ENCODE measurements around the gene MEGF11.

MEGF11 gene

DNA sequence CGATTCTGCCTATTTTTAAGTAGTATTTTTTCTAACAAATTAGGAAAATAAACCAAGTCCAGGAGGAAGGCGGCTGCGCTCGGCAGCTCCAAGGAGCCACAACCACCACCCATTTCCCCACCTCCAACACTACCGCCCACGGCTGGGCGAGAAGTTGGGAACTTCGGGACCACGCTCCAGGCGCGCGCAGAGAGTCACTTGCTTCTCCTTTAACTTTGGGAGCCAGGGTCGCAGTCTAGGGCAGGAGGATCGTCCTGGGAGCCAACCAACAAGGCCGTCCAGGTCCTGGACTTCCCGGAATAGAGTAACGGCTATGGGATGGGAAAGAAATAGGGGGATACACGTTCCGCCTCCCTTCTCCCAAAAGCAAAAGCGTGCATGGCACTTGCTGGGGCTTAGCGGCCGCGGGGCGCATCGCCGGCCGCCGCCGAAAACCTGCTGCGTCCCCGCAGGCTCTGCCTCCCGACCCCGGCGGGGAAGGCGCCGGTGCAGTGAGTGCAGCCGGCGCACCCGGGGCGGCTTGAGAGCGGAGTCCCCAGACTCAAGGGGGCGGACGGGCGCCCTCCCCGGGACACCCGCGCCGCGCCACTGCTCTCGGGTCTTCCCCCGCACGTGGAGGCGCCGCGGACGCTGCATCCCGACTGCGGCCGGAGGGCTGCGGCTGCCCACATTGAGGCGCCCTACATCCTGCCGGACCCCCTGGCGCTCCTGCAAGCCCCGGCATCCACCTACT lies 699 bp downstream of the MEGF11 start (continued):
- TF ChIP-seq, protein P1, sequence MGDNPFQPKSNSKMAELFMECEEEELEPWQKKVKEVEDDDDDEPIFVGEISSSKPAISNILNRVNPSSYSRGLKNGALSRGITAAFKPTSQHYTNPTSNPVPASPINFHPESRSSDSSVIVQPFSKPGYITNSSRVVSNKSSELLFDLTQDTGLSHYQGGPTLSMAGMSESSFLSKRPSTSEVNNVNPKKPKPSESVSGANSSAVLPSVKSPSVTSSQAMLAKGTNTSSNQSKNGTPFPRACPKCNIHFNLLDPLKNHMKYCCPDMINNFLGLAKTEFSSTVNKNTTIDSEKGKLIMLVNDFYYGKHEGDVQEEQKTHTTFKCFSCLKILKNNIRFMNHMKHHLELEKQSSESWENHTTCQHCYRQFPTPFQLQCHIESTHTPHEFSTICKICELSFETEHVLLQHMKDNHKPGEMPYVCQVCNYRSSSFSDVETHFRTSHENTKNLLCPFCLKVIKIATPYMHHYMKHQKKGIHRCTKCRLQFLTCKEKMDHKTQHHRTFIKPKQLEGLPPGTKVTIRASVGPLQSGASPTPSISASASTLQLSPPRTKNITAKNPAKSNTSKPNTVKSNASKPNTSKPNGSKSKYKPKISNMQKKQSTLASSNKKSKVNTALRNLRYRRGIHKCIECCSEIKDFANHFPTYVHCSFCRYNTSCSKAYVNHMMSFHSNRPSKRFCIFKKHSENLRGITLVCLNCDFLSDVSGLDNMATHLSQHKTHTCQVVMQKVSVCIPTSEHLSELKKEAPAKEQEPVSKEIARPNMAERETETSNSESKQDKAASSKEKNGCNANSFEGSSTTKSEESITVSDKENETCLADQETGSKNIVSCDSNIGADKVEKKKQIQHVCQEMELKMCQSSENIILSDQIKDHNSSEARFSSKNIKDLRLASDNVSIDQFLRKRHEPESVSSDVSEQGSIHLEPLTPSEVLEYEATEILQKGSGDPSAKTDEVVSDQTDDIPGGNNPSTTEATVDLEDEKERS (tag by site-specific recombination; IDR thresholded peaks at IDR 0.05), result no peak
- no peak for TF ChIP-seq ZNF549 (tag by site-specific recombination; IDR thresholded peaks at IDR 0.05)
- TF ChIP-seq ZNF174 (tag by site-specific recombination; IDR thresholded peaks at IDR 0.05), result no peak
- TF ChIP-seq, protein P2, sequence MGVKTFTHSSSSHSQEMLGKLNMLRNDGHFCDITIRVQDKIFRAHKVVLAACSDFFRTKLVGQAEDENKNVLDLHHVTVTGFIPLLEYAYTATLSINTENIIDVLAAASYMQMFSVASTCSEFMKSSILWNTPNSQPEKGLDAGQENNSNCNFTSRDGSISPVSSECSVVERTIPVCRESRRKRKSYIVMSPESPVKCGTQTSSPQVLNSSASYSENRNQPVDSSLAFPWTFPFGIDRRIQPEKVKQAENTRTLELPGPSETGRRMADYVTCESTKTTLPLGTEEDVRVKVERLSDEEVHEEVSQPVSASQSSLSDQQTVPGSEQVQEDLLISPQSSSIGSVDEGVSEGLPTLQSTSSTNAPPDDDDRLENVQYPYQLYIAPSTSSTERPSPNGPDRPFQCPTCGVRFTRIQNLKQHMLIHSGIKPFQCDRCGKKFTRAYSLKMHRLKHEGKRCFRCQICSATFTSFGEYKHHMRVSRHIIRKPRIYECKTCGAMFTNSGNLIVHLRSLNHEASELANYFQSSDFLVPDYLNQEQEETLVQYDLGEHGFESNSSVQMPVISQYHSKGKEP (tag by site-specific recombination; IDR thresholded peaks at IDR 0.05), result 0 out of 2 replicates have a peak, but pooled peaks have one; percentile 4
- TF ChIP-seq ZNF211 (tag by site-specific recombination; IDR thresholded peaks at IDR 0.05; ENCODE audit: low read depth), result no peak
- TF ChIP-seq, protein P3, sequence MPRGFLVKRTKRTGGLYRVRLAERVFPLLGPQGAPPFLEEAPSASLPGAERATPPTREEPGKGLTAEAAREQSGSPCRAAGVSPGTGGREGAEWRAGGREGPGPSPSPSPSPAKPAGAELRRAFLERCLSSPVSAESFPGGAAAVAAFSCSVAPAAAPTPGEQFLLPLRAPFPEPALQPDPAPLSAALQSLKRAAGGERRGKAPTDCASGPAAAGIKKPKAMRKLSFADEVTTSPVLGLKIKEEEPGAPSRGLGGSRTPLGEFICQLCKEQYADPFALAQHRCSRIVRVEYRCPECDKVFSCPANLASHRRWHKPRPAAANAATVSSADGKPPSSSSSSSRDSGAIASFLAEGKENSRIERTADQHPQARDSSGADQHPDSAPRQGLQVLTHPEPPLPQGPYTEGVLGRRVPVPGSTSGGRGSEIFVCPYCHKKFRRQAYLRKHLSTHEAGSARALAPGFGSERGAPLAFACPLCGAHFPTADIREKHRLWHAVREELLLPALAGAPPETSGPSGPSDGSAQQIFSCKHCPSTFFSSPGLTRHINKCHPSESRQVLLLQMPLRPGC (tag by site-specific recombination; IDR thresholded peaks at IDR 0.05), result no peak
- TF ChIP-seq BCL11B (tag by site-specific recombination; IDR thresholded peaks at IDR 0.05; ENCODE audit: low read depth), result no peak
- TF ChIP-seq RBAK (tag by site-specific recombination; IDR thresholded peaks at IDR 0.05), result no peak
- no peak; the same call in 1 of the 2 replicates for TF ChIP-seq ZFP37 (tag by site-specific recombination; IDR thresholded peaks at IDR 0.05)
- TF ChIP-seq ZEB2 (tag by site-specific recombination; IDR thresholded peaks at IDR 0.05), result peak; percentile 72; the same call in 1 of the 2 replicates
- TF ChIP-seq, protein P4, sequence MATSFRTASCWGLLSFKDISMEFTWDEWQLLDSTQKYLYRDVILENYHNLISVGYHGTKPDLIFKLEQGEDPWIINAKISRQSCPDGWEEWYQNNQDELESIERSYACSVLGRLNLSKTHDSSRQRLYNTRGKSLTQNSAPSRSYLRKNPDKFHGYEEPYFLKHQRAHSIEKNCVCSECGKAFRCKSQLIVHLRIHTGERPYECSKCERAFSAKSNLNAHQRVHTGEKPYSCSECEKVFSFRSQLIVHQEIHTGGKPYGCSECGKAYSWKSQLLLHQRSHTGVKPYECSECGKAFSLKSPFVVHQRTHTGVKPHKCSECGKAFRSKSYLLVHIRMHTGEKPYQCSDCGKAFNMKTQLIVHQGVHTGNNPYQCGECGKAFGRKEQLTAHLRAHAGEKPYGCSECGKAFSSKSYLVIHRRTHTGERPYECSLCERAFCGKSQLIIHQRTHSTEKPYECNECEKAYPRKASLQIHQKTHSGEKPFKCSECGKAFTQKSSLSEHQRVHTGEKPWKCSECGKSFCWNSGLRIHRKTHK (tag by site-specific recombination; IDR thresholded peaks at IDR 0.05), result no peak
- TF ChIP-seq SCRT1 (tag by site-specific recombination; IDR thresholded peaks at IDR 0.05; ENCODE audit: borderline replicate concordance), result no peak
- TF ChIP-seq ZNF830 (tag by site-specific recombination; IDR thresholded peaks at IDR 0.05; ENCODE audit: low read depth), result no peak
- no peak for TF ChIP-seq ZNF202 (tag by site-specific recombination; IDR thresholded peaks at IDR 0.05; ENCODE audit: borderline replicate concordance)
- TF ChIP-seq, protein P5, sequence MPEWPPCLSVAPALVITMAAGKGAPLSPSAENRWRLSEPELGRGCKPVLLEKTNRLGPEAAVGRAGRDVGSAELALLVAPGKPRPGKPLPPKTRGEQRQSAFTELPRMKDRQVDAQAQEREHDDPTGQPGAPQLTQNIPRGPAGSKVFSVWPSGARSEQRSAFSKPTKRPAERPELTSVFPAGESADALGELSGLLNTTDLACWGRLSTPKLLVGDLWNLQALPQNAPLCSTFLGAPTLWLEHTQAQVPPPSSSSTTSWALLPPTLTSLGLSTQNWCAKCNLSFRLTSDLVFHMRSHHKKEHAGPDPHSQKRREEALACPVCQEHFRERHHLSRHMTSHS (tag by site-specific recombination; IDR thresholded peaks at IDR 0.05), result no peak
- TF ChIP-seq, protein P6, sequence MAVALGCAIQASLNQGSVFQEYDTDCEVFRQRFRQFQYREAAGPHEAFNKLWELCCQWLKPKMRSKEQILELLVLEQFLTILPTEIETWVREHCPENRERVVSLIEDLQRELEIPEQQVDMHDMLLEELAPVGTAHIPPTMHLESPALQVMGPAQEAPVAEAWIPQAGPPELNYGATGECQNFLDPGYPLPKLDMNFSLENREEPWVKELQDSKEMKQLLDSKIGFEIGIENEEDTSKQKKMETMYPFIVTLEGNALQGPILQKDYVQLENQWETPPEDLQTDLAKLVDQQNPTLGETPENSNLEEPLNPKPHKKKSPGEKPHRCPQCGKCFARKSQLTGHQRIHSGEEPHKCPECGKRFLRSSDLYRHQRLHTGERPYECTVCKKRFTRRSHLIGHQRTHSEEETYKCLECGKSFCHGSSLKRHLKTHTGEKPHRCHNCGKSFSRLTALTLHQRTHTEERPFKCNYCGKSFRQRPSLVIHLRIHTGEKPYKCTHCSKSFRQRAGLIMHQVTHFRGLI (tag by site-specific recombination; IDR thresholded peaks at IDR 0.05), result 0 out of 2 replicates have a peak, but pooled peaks have one; percentile 7
- no peak for TF ChIP-seq KLF7 (tag by site-specific recombination; IDR thresholded peaks at IDR 0.05; ENCODE audit: borderline replicate concordance)
- TF ChIP-seq, protein P7, sequence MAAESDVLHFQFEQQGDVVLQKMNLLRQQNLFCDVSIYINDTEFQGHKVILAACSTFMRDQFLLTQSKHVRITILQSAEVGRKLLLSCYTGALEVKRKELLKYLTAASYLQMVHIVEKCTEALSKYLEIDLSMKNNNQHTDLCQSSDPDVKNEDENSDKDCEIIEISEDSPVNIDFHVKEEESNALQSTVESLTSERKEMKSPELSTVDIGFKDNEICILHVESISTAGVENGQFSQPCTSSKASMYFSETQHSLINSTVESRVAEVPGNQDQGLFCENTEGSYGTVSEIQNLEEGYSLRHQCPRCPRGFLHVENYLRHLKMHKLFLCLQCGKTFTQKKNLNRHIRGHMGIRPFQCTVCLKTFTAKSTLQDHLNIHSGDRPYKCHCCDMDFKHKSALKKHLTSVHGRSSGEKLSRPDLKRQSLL (tag by site-specific recombination; IDR thresholded peaks at IDR 0.05), result no peak
- no peak for TF ChIP-seq ZNF433 (tag by site-specific recombination; IDR thresholded peaks at IDR 0.05; ENCODE audit: low read depth)
- no peak for TF ChIP-seq ZNF16 (tag by site-specific recombination; IDR thresholded peaks at IDR 0.05; ENCODE audit: low read depth)
- TF ChIP-seq HOXA7 (CRISPR knock-in tag; IDR thresholded peaks at IDR 0.05; ENCODE audit: borderline replicate concordance), result no peak
- peak; percentile 88 for TF ChIP-seq GLIS2 (tag by site-specific recombination; IDR thresholded peaks at IDR 0.05)
- TF ChIP-seq ZNF600 (tag by site-specific recombination; IDR thresholded peaks at IDR 0.05), result peak; percentile 78
- no peak for TF ChIP-seq KLF9 (tag by site-specific recombination; IDR thresholded peaks at IDR 0.05; ENCODE audit: low read depth)
- no peak for TF ChIP-seq ZNF157 (tag by site-specific recombination; IDR thresholded peaks at IDR 0.05)
